A673 (cell line): ENCODE measurements around the gene SLC6A6.

Source experiments
- CTCF ChIP-seq: fragments of 300-800, 200-600 bp; sonication (generic); conservative IDR thresholded peaks from 2 replicates; pipeline ENCODE4 v1.5.1; 2017; ENCODE audit warnings: low read depth, mild to moderate bottlenecking, antibody characterized with exemption, low read length, moderate library complexity, mixed read lengths
- EZH2 ChIP-seq: fragments of 200-600 bp; sonication (generic); IDR thresholded peaks from 2 replicates; pipeline ENCODE4 v1.6.1; 2017; ENCODE audit warnings: borderline replicate concordance, low read depth, mild to moderate bottlenecking, mixed read lengths, antibody characterized with exemption, low read length; ENCODE audit not compliant: poor library complexity, severe bottlenecking

- no peak for TF ChIP-seq CTCF
- TF ChIP-seq EZH2: no peak
Observed at GRCh38 chr3:14457481-14457880, 55.1 kb downstream of the SLC6A6 start.
